Mucosa of stomach (tissue), 1 donor: ENCODE data around the gene SPOUT1.
"Not testable (repeated sequence)": the region's sequence is repeated elsewhere in the genome, so short reads cannot be mapped to it uniquely, and the experiment has no call there.

Experiments
- H3K27me3 ChIP-seq: one replicate; pipeline ENCODE4 v1.7.0; 2013; ENCODE audit warnings: mild to moderate bottlenecking, low read length; ENCODE audit not compliant: control insufficient read depth, insufficient read depth
- H3K36me3 ChIP-seq: one replicate; pipeline ENCODE4 v1.7.0; 2013; ENCODE audit warnings: low read length; ENCODE audit not compliant: control insufficient read depth, insufficient read depth
- H3K4me1 ChIP-seq: one replicate; pipeline ENCODE4 v1.7.0; 2013; ENCODE audit warnings: mild to moderate bottlenecking, low read length; ENCODE audit not compliant: control insufficient read depth, insufficient read depth
- H3K4me3 ChIP-seq: one replicate; pipeline ENCODE4 v1.7.0; 2013; ENCODE audit warnings: low read length
- H3K9ac ChIP-seq: one replicate; pipeline ENCODE4 v1.7.0; 2013; ENCODE audit warnings: mild to moderate bottlenecking, low read length, moderate library complexity
- H3K9me3 ChIP-seq: one replicate; pipeline ENCODE4 v1.7.0; 2013; ENCODE audit warnings: mild to moderate bottlenecking, low read length, moderate library complexity; ENCODE audit not compliant: control insufficient read depth
- donor health status: Pancreatic carcinoma.

SPOUT1 gene

DNA sequence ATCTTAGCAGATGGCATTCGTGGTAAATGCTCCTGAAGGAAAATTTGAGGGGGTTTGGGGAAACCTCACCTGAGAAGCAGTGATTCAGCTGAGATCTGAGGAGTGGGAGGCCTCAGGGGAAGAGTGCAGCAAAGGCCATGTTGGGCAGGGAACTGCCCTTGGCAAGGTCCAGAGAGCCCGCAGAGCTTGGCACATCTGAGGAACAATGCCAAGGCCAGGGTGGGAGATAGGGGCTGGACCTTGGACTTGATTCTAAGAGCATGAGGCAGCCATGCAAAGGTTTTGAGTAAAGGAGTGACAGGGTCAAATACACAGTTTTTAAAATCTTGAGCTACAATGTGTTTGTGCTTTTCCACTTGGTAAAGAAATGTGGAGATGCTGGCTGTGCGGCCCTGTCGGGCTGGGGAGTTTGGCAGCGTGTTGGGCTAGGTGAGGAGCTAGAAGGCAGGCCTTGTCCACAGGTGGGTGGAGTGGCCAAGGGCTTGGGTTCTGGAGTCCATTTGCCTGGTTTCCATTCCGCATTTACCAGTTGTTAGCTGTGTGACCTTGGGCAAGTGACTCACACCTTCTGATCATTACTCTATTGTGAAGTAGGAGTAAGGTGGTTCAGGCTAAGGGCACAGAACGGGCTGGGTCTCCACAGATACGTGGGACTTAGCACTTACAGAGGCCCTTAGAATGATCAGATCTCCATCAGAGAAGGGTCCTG is 36.5 kb downstream of the SPOUT1 start:
- H3K27me3 ChIP-seq: no peaks in the 10 kb centered on the region
- peaks cover 6% of the 10 kb centered on the region for H3K36me3 ChIP-seq
- no peak overlapping the region for H3K4me3 ChIP-seq
- no peaks in the 10 kb centered on the region for H3K9me3 ChIP-seq
- H3K4me1 ChIP-seq: peaks cover 6% of the 10 kb centered on the region
- H3K9ac ChIP-seq: no peak overlapping the region

DNA sequence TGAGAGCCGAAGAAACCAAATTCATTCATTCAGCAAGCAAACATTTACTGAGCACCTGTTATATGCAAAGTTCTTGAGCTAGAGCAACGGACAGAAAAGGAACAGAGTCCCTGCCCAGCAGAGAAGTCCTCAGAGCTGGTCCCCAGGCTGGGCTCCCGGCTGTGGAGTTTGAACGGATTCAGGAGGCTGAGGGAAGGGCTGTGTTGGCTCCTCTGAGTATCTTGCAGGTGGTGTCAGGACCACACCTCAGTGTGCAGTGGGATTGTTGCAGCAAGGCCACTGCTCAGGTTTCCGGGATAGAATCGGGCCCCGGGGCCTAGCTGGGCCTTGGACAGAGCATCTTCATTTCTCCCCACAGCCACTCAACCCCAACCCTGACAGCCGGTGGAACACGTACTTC is 37.5 kb downstream of the SPOUT1 start:
- H3K4me3 ChIP-seq: no peak overlapping the region
- H3K36me3 ChIP-seq: peaks cover 6% of the 10 kb centered on the region

DNA sequence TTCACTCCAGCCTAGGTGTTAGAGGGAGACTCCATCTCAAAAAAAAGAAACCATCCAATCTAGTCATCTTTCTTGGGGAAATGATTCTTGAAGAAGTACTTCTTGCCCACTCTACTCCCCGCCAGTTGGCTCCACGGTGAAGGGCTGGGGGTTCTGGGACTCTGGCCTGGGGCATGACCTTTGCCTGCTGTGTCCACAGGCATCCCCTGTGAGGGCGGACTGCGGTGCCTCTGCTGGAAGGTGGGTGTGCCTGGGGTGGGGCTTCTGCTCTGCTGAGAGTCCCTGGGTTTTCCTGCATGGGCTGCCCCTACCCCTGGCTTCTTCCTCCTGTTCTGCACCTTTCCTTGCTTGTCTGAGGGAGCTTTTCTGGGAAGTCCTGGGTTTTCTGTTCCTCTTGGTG is 39.1 kb downstream of the SPOUT1 start:
- H3K4me1 ChIP-seq: peaks cover 13% of the 10 kb centered on the region

More for the DNA sequence above, 37.5 kb downstream of the SPOUT1 start:
- H3K9me3 ChIP-seq: no peaks in the 10 kb centered on the region
- no peaks in the 10 kb centered on the region for H3K27me3 ChIP-seq
- H3K9ac ChIP-seq: no peak overlapping the region
- H3K4me1 ChIP-seq: peaks cover 7% of the 10 kb centered on the region

DNA sequence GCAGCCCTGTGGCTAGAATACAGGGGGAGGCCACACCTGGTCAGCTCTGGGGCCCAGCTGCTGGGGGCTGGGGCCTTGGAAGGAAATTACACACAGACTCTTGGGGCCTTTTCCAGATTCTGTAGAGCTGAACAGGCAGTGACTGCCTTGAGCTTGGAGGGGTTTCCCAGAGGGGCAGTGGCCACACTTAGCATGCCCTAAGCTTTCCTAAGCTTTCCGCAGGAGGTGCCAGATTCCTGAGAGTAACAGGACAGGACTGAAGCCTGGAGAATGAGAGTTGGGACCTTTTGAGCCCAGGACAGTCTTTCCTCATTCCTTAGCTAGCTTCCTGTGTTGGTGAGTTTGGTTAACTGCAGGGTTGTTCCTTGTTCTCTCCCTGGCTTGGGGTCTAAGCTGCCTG is 41.1 kb downstream of the SPOUT1 start:
- peaks cover 2% of the 10 kb centered on the region for H3K36me3 ChIP-seq
- peaks cover 13% of the 10 kb centered on the region for H3K4me1 ChIP-seq
- H3K27me3 ChIP-seq: no peaks in the 10 kb centered on the region
- H3K9me3 ChIP-seq: no peaks in the 10 kb centered on the region
- peak overlapping the region; percentile 80 for H3K9ac ChIP-seq
- no peak overlapping the region for H3K4me3 ChIP-seq

More for the DNA sequence above, 39.1 kb downstream of the SPOUT1 start:
- Histone ChIP-seq H3K36me3 (peaks cover 6% of the 10 kb centered on the region), H3K9ac (no peak overlapping the region), H3K27me3 (no peaks in the 10 kb centered on the region), H3K9me3 (no peaks in the 10 kb centered on the region), H3K4me3 (no peak overlapping the region)

DNA sequence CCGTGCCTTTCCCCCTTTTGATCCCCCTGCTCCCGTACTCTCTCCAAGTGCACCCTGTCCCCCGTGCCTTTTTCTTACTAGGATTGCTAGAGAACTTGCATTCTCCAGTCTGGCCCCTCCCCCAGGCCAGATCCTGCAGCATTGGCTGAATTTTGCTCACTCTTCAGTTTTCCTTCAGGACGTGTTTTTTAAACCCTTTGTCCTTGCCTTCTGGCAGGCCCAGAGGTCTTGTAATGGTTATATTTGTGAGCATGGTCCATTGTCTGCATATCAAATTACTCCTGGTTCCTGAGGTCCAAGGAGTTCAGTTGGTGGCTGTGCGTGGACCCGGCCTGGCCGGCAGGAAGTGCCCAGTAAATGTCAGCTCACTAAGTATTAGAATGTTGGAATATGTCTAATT is 41.9 kb downstream of the SPOUT1 start:
- H3K36me3 ChIP-seq: no peaks in the 10 kb centered on the region
- H3K4me3 ChIP-seq: peak overlapping the region; percentile 45
- H3K27me3 ChIP-seq: no peaks in the 10 kb centered on the region
- peaks cover 13% of the 10 kb centered on the region for H3K4me1 ChIP-seq
- H3K9me3 ChIP-seq: no peaks in the 10 kb centered on the region
- peak overlapping the region; percentile 80 for H3K9ac ChIP-seq

DNA sequence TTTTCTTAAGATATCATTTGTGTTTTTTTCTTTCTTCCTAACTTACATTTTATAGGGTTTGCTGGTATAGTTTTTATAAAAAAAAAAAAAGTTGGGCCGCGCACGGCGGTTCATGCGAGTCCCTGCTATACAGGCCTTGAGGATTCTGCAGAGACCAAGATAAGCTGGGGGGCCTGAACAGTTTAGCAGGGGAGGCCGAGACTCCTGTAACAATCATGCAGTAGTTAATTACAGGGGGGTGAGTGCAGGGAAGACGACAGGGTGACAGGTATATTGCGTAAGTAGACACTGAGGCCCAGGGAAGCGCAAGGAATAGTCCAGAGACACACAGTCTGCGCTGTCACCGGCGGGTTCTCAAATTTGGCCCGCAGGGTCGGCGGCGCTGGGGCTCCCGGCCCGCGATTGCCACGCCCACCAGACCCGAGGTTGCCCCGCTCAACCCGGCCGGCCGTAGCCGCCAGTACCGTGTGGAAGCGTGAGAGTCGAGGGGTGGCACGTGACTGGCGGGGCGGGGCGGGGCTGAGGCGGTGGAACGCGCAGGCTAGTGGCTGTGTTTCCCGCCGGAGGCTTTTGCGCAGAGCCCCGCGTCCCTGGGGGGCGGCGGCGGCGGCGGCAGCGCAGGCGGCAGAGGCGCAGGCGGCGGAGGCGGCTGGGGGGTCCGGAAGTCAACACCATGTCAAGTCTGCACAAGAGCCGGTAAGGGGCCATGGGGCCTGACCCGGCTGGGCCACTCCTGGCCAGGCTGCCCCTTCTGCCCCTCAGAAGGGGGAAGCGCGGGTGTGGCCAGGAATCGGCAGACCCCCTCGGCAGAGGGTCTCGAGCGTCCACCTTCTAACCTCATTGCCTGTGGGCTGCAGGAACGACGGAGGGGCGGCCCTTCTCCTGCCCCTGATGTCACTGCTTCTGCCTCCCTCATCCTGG is 42.7 kb downstream of the SPOUT1 start, which contains the start of gene TBC1D13:
TBC1D13 (plus strand) TSS at position 573 of the 921 bp plus-strand sequence; CDS start at position 674, 101 bp downstream.
- Histone ChIP-seq H3K27me3 (no peaks in the 10 kb centered on the region), H3K4me3 (peak within 1 kb of the TSS; percentile 45), H3K9ac (peak within 1 kb of the TSS; percentile 80), H3K36me3 (no peaks in the 10 kb centered on the region), H3K4me1 (peaks cover 13% of the 10 kb centered on the region), H3K9me3 (no peaks in the 10 kb centered on the region)

DNA sequence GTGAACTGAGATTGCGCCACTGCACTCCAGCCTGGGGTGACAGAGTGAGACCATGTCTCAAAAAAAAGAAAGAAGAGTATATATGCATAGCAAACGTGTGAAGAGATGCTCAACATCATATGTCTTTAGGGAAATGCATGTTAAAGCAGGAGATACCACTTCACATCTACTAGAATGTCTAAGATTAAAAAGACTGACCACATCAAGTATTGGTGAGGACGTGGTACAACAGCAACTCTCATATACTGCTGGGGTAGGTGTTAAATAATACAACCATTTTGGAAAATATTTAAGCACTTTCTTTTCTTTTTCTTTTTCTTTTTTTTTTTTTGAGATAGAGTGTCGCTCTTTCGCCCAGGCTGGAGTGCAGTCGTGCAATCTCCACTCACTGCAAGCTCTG is 44.2 kb downstream of the SPOUT1 start:
- H3K36me3 ChIP-seq: no peaks in the 10 kb centered on the region
- no peak overlapping the region for H3K4me3 ChIP-seq
- no peaks in the 10 kb centered on the region for H3K9me3 ChIP-seq
- H3K9ac ChIP-seq: no peak overlapping the region
- peaks cover 13% of the 10 kb centered on the region for H3K4me1 ChIP-seq
- no peaks in the 10 kb centered on the region for H3K27me3 ChIP-seq

DNA sequence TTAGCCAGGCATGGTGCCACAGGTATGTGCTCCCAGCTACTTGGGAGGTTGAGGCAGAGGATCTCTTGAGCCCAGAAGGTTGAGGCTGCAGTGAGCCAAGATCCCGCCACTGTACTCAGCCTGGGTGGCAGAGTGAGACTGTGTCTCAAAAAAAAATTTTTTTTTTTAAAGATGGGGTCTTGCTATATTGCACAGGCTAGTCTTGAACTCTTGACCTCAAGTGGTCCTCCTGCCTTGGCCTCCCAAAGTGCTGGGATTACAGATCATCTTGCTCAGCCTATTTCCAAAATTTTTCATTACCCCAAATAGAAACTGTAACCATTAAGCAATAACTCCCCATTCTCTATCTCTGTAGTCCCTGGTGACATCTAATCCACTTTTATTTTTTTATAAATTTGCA is 46.9 kb downstream of the SPOUT1 start:
- no peak overlapping the region for H3K4me3 ChIP-seq
- no peaks in the 10 kb centered on the region for H3K9me3 ChIP-seq

DNA sequence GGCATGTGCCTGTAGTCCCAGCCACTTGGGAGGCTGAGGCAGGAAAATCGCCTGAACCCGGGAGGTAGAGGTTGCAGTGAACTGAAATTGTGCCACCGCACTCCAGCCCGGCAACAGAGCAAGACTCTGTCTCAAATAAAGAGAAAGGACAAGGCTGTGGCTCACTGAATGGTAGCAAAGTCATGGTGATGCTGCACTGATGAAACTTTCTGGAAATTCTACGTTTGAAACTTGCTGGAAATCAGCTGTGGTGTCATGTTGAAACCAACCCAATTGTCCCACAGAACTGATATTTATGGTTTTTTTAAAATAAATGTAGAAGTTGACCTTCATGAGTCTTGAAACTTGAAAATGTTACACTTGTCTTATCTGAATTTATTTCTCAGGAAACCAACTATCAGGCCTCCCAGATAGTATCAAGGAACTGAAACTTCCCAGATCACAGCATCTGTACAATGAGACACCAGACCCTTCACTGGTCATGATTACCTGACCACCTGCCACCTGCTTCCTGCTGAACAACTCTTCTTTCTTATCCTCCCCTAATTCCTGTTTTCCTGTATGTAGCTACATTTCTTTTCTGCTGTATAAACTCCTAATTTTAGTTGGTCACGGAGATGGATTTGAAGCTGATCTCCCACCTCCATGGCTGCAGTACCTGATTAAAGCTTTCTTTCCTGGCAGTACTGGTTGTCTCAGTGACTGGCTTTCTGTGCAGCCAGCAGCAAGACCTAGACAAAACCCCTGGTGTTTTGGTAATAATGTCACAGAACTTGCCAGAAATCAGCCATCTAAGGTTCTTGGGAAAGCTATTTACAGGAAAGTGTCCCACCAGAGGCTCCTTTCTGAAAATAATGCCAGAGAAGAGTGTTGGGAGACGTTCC is 48.2 kb downstream of the SPOUT1 start:
- no peaks in the 10 kb centered on the region for H3K27me3 ChIP-seq
- H3K36me3 ChIP-seq: no peaks in the 10 kb centered on the region
- no peak overlapping the region for H3K4me3 ChIP-seq
- peaks cover 2% of the 10 kb centered on the region for H3K4me1 ChIP-seq
- no peak overlapping the region for H3K9ac ChIP-seq
- H3K9me3 ChIP-seq: no peaks in the 10 kb centered on the region

More for the DNA sequence above, 46.9 kb downstream of the SPOUT1 start:
- no peaks in the 10 kb centered on the region for H3K27me3 ChIP-seq
- peaks cover 6% of the 10 kb centered on the region for H3K4me1 ChIP-seq
- H3K9ac ChIP-seq: no peak overlapping the region
- no peaks in the 10 kb centered on the region for H3K36me3 ChIP-seq

DNA sequence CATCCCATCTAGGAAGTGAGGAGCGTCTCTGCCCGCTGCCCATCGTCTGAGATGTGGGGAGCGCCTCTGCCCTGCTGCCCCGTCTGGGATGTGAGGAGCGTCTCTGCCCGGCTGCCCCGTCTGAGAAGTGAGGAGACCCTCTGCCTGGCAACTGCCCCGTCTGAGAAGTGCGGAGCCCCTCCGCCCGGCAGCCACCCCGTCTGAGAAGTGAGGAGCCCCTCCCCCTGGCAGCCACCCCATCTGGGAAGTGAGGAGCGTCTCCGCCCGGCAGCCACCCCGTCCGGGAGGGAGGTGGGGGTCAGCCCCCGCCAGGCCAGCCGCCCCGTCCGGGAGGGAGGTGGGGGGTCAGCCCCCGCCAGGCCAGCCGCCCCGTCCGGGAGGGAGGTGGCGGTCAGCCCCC is 49.5 kb downstream of the SPOUT1 start:
- H3K4me3 ChIP-seq, H3K27me3 ChIP-seq, H3K9me3 ChIP-seq, H3K9ac ChIP-seq, H3K36me3 ChIP-seq, H3K4me1 ChIP-seq: not testable (repeated sequence)

DNA sequence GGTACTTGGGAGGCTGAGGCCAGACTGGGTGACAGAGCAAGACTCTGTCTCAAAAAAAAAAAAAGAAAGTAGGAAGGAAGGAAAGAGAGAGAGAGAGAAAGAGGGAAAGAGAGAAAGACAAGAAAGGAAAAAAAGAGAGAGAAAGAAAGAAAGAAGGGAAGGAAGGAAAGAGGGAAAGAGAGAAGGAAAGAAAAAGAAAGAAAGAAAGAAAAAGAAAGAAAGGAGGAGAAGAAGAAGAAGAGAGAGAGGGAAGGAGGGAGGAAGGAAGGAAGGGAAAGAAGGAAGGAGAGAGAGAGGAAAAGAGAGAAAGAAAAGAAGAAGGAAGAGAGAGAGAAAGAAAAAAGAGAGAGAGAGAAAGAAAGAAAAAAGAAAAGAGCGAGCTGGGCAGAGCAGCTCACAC is 54.8 kb downstream of the SPOUT1 start:
- H3K36me3 ChIP-seq: no peaks in the 10 kb centered on the region
- no peaks in the 10 kb centered on the region for H3K9me3 ChIP-seq
- peaks cover 14% of the 10 kb centered on the region for H3K4me1 ChIP-seq
- H3K27me3 ChIP-seq: no peaks in the 10 kb centered on the region
- no peak overlapping the region for H3K9ac ChIP-seq
- H3K4me3 ChIP-seq: no peak overlapping the region
